ENCODE results near the gene OR5H2. TPM values are rescaled to one million over a fixed set of nuclear protein-coding genes. Genes with fewer than 3 reads are reported as not detected.

OR5H2 gene
- total RNA-seq, result not detected
- polyA plus RNA-seq, result not detected

DNA sequence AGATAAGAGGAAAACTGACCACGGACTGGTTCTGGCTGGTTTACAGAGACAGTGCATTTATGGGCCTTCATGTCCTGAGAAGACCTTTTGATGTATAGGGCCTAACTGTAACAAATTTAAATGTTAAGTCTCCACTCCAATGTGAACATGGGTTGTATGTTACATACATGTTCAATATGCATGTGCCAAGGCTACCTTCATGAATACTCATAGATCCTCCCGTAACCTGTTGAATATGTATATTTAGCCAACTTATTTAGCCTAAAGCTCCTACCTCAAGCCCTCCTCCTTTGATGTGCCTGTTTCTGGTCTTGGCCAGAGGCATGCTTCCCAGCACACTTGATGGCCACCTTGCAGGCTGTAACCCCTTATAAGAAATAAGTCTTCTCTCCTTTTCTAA, at the start of gene OR5H2:
Gene OR5H2 (plus strand): TSS at position 301 of the 400 bp plus-strand sequence. CDS start 398 bp downstream, outside the sequence.
- FAIRE-seq (no peak), ATAC-seq (no peak), DNase-seq (no peak)
- WGBS, 2 donors, result 51 to 52% methylated on average over 2 of the region's 2 CpGs
- no peak within 1 kb of the TSS for H3K4me3 ChIP-seq
- intact Hi-C loops (cut with DNase I), result no loop called here
- TF ChIP-seq, protein P1, sequence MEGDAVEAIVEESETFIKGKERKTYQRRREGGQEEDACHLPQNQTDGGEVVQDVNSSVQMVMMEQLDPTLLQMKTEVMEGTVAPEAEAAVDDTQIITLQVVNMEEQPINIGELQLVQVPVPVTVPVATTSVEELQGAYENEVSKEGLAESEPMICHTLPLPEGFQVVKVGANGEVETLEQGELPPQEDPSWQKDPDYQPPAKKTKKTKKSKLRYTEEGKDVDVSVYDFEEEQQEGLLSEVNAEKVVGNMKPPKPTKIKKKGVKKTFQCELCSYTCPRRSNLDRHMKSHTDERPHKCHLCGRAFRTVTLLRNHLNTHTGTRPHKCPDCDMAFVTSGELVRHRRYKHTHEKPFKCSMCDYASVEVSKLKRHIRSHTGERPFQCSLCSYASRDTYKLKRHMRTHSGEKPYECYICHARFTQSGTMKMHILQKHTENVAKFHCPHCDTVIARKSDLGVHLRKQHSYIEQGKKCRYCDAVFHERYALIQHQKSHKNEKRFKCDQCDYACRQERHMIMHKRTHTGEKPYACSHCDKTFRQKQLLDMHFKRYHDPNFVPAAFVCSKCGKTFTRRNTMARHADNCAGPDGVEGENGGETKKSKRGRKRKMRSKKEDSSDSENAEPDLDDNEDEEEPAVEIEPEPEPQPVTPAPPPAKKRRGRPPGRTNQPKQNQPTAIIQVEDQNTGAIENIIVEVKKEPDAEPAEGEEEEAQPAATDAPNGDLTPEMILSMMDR (IDR thresholded peaks at IDR 0.05), result no peak
- H3K27me3 ChIP-seq, result no peaks in the 10 kb centered on the region
- H3K27ac ChIP-seq, result no peak within 1 kb of the TSS
- H3K36me3 ChIP-seq, result no peaks in the 10 kb centered on the region
- H3K9me3 ChIP-seq, result no peaks in the 10 kb centered on the region
- H3K4me1 ChIP-seq, result no peaks in the 10 kb centered on the region

DNA sequence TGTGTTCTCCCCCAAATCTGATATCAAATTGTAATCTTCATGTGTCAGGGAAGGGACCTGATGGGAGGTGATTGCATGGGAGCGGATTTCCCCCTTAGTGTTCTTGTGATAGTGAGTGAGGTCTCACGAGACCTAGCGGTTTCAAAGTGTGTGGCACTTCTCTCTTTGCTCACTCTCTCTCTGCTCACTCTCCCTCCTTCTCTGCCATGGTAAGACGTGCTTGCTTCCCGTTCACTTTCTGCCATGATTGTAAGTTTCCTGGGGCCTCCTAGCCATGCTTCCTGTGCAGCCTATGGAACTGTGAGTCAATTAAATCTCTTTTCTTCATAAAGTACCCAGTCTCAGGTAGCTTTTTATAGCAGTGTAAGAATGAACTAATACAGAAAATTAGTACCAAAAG, 48.8 kb upstream of the OR5H2 start:
- Histone ChIP-seq H3K4me1 (no peaks in the 10 kb centered on the region), H3K9me3 (no peaks in the 10 kb centered on the region), H3K27me3 (no peaks in the 10 kb centered on the region), H3K4me3 (no peak overlapping the region), H3K36me3 (no peaks in the 10 kb centered on the region), H3K27ac (no peak overlapping the region)
- FAIRE-seq, result no peak
- ATAC-seq, result no peak
- intact Hi-C loops (cut with DNase I), result no loop called here
- TF ChIP-seq, protein P1 (IDR thresholded peaks at IDR 0.05), result no peak
- 45 to 51% methylated on average over 5 of the region's 5 CpGs for WGBS, 2 donors
- DNase-seq, result no peak

DNA sequence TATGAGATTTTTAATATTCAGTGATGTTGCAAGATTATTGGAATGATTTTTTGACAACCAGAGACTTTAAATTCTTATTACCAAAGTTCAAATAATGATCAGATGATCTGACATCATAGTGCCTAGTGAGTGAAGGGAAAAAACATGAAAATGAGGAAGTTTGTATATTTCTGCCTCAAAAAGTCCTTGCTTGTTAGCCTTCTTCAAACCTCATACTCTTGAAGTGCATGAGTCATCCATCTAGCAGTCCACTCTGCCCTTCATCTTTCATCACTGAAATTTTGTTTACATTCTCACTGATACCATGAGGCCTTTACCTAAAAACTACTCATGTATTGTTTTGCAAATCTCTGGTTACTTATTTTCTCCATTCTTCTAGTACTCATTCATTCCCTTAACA, 42.2 kb upstream of the OR5H2 start:
- DNase-seq, result no peak
- Histone ChIP-seq H3K36me3 (no peaks in the 10 kb centered on the region), H3K4me1 (no peaks in the 10 kb centered on the region), H3K4me3 (no peak overlapping the region), H3K27ac (no peak overlapping the region), H3K27me3 (no peaks in the 10 kb centered on the region), H3K9me3 (no peaks in the 10 kb centered on the region)
- TF ChIP-seq, protein P1 (IDR thresholded peaks at IDR 0.05), result no peak
- ATAC-seq, result no peak
- no peak for FAIRE-seq
- intact Hi-C loops (cut with DNase I), result no loop called here

DNA sequence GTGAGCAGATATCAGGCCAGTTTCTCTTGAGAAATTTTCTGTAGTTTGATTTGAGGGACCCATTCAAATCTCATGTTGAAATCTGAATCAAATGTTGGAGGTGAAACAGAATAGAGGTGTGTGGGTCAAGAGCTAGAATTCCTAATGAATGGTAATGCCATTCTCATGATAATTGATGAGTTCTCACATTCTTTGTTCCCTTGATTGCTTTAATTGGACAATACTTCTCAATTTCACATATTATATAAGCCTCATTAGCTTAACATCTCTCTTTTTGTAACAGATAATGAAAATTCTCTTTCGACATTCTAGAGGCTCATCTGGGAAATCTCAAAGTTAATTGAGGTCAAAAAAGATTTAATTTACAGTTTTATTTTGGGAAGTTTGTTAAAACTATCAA, 40.1 kb upstream of the OR5H2 start:
- WGBS, 2 donors, result 51 to 72% methylated on average over 1 of the region's 1 CpG
- Histone ChIP-seq H3K27me3 (no peaks in the 10 kb centered on the region), H3K27ac (no peak overlapping the region), H3K4me1 (no peaks in the 10 kb centered on the region), H3K9me3 (no peaks in the 10 kb centered on the region), H3K36me3 (no peaks in the 10 kb centered on the region), H3K4me3 (no peak overlapping the region)
- intact Hi-C loops (cut with DNase I), result no loop called here
- DNase-seq, result no peak
- no peak for FAIRE-seq
- ATAC-seq, result no peak
- TF ChIP-seq, protein P1 (IDR thresholded peaks at IDR 0.05), result no peak

DNA sequence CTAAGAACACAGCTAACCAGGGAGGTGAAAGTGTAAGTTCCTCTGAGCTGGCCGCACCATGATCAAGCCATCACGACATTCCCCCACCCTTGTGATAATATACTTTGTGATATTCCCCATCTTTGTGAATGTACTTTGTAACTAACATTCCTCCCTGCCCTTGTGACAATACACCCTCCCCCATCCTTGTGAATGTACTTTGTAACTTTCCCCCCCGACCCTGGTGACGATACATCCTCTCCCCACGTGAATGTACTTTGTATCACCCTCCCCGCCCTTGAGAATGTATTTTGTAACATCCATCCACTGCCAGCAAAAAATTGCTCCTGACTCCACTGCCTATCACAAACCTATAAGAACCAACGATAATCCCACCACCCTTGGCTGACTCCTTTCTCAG, 38.5 kb upstream of the OR5H2 start:
- DNase-seq (no peak), FAIRE-seq (no peak), ATAC-seq (no peak)
- H3K4me1 ChIP-seq, result no peaks in the 10 kb centered on the region
- TF ChIP-seq, protein P1 (IDR thresholded peaks at IDR 0.05), result no peak
- H3K9me3 ChIP-seq, result no peaks in the 10 kb centered on the region
- intact Hi-C loops (cut with DNase I), result no loop called here
- no peak overlapping the region for H3K27ac ChIP-seq
- no peak overlapping the region for H3K4me3 ChIP-seq
- H3K36me3 ChIP-seq, result no peaks in the 10 kb centered on the region
- 43 to 59% methylated on average over 7 of the region's 7 CpGs for WGBS, 2 donors
- H3K27me3 ChIP-seq, result no peaks in the 10 kb centered on the region

All from pancreas (tissue), 10 donors.